NCI-H187 treated with DMSO at 0.1 percent for 48 hours (cell line): ENCODE measurements around the gene SGMS1.
"Not testable (repeated sequence)": the region's sequence is repeated elsewhere in the genome, so short reads cannot be mapped to it uniquely, and the experiment has no call there.

Experiments
- DNase-seq: peaks from one replicate; lab custom pipeline; 2025; lab: John Stamatoyannopoulos, UW

The SGMS1 gene

GRCh38 chr10:50536617-50537240, 87.0 kb downstream of the SGMS1 start:
- no peak for DNase-seq

- DNase-seq = not testable (repeated sequence)
These were observed 88.9 kb downstream of the SGMS1 start for GRCh38 chr10:50534748-50535376.

- DNase-seq = no peak
These were observed 90.5 kb downstream of the SGMS1 start for GRCh38 chr10:50533296-50533695.

GRCh38 chr10:50531388-50532077, 92.2 kb downstream of the SGMS1 start:
- DNase-seq = no peak

DNA sequence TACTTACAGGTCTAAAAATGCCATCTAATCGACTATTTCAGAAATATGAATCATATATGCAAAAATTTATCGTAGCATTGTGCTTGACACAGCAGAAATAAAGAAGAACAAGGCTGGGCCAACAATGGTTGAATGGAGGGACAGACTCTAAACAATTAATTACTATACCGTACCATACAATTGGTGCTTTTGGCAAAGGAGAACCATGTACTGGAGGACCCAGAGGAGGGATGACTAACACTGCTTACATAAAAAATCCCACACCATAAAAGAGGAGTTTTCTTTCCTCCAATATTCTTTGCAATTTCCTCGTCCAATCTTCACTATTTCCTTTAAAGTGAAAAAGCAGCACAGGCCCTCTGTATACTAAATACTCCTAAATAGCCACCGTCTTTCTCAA, 94.1 kb downstream of the SGMS1 start:
- no peak for DNase-seq

- no peak for DNase-seq
These were observed 95.5 kb downstream of the SGMS1 start for GRCh38 chr10:50528206-50528605.

GRCh38 chr10:50527442-50528043, 96.2 kb downstream of the SGMS1 start:
- no peak for DNase-seq

- no peak for DNase-seq
These were observed 97.6 kb downstream of the SGMS1 start for GRCh38 chr10:50526185-50526584.

- DNase-seq = no peak
These were observed 100.4 kb downstream of the SGMS1 start for GRCh38 chr10:50523357-50523756.

DNA sequence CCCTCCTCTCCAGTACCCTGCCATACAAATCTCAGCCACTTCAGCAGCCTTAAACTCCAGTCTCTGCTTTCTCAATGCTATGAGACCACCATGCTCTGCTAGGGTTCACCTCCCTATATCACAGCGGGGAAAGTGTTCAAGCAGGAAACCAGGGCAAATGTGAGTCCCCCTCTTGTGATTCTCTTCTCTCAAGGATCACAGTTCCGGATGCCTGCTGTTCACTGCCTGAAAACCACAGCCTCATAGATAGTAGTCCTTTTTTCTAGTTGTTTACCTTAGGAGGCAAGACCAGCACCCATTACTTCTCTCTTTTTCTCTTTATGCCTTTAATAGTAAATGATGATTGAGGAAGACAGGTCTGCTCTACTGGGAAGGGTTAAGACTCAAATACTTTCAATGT, 100.8 kb downstream of the SGMS1 start:
- DNase-seq = no peak

DNA sequence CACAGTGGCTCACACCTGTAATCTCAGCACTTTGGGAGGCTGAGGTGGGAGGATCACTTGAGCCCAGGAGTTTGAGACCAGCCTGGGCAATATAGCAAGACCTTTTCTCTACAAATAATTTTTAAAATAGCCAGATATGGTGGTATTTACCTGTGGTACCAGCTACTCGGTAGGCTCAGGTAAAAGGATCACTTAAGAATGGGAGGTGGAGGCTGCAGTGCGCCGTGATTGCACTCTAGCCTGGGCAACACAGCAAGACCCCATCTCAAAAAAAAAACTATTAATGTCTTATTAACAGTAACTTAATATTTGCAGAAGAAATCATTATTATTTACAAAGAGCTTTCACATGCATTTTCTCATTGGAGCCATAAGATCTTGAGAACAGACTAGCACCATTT, 103.6 kb downstream of the SGMS1 start:
- no peak for DNase-seq

- DNase-seq = no peak
These were observed 106.1 kb downstream of the SGMS1 start for GRCh38 chr10:50517626-50518025.

- no peak for DNase-seq
These were observed 107.6 kb downstream of the SGMS1 start for GRCh38 chr10:50516171-50516570.

DNA sequence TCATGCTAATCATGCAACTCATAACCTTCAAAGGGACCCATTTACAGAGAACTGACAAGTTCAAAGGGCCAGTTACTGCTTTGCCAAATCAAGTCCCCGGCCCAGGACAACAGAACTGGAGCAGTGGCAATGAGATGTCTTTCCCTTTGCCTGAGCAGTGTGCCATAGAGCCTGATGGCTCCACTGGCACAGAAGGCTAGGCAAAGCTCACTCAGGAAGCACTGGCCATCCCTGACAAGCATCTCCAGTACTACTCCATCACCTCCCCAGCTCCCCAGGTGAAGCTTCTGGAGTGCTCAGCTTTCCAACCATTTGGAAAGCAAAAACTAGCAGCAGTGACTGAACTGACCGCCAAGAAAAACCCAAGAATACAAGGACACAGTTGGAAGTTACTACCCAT, 108.3 kb downstream of the SGMS1 start:
- DNase-seq = no peak

GRCh38 chr10:50514995-50515394, 108.8 kb downstream of the SGMS1 start:
- no peak for DNase-seq

GRCh38 chr10:50513956-50514355, 109.8 kb downstream of the SGMS1 start:
- DNase-seq = no peak

- no peak for DNase-seq
These were observed 110.9 kb downstream of the SGMS1 start for GRCh38 chr10:50512743-50513416.

DNA sequence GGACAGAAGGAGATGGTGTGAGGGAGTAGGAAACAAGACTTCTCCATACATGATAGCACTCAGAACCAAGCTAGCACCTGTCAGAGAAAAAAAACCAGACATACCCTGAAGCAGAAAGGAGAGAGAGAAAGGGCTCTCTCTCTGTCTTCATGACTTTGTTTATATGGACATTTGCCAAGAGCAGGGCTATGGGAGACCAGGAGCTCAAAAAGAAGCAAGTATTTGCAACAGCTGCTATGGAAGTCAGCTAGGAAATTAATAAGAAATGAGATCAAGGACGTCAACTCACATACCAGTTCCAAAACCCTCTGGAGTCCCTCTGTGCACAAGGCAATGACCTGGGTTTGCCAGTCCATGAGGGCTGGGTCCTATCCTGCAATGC, 111.6 kb downstream of the SGMS1 start:
- no peak for DNase-seq

GRCh38 chr10:50511492-50512213, 112.1 kb downstream of the SGMS1 start:
- DNase-seq = no peak

DNA sequence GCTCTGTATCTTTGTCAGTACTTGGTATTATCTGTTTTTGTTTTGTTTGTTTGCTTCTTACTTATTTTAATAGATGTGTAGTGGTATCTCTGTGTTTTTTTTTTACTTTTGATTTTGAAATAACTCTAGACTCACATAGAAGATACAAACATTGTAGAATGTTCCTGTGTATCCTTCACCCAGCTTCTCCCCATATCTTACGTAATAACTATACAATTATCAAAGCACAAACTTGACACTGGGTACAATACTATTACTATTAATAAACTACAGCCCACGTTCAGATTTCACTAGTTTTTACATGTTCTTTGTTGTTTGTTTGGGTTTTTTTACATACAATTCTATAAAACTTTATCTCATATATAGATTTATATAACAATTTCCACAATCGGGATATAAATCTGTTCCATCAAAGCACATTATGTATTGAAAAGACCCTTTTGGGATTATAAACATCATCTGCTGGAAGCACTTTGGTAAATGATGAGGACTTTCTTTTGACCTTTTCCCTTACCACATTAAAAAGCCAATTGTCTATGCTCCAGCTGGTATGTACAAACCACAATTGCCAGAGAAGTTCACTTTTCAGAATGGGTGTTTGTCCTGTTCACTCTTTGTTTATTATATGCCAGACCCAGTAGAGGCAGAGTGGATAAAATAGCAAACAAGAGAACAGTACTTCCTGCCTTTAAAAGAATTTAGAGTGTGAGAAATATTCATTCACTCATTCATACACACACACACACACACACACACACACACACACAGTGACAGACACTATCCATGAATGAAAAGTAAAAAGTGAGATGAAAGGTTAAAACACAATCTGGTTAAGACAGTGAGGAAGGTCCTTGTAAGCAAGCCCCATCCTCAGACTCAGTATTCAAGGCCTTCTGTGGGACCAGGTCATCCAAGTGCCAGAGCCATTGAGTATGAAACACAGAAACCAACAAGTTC, 113.0 kb downstream of the SGMS1 start:
- no peak for DNase-seq
